PC-9 (cell line): Measurements from ENCODE around the gene KATNAL1. TPM values are rescaled to one million over a fixed set of nuclear protein-coding genes. Genes with fewer than 3 reads are reported as not detected.

Experiments
- BruUV-seq: library from RNA; stranded (reverse); fragments of 400-500 nt; replicated peaks from 2 replicates; lab custom pipeline; 2021; lab: Mats Ljungman, UMichigan
- CTCF ChIA-PET: fragments of 300-600 bp; sonication (Branson Sonifier 250); formaldehyde crosslinking; loops from one replicate; lab custom pipeline; 2022; ENCODE audit warnings: antibody characterized with exemption; lab: Charles Lee
- POLR2A ChIA-PET: fragments of 300-600 bp; sonication (Branson Sonifier 250); formaldehyde crosslinking; loops from one replicate; lab custom pipeline; 2022; ENCODE audit warnings: antibody characterized with exemption; ENCODE audit not compliant: unreplicated experiment; lab: Charles Lee
- DNase-seq, 2 experiments: peaks; one replicate each; pipeline versions ENCODE4 v3.0.0 to v3.0.0-alpha.2; 2015 to 2022; ENCODE audit warnings: mixed read lengths in 1 of 2
- H2AFZ ChIP-seq: fragments of 200-600 bp; sonication (generic); 2 replicates; pipeline ENCODE4 v1.8.1; 2017; ENCODE audit warnings: antibody characterized with exemption
- H3F3A ChIP-seq: fragments of 200-600 bp; sonication (generic); 2 replicates; pipeline ENCODE4 v1.8.1; 2017; ENCODE audit warnings: antibody characterized with exemption, mild to moderate bottlenecking, low read depth; ENCODE audit not compliant: insufficient read depth
- H3K27ac ChIP-seq: fragments of 200-600 bp; sonication (generic); 2 replicates; pipeline ENCODE4 v1.6.1; 2016; ENCODE audit warnings: mixed run types
- H3K27me3 ChIP-seq: fragments of 200-600 bp; sonication (generic); 2 replicates; pipeline ENCODE4 v1.6.1; 2016; ENCODE audit warnings: low read depth, mixed run types; ENCODE audit not compliant: insufficient read depth
- H3K36me3 ChIP-seq: fragments of 200-600 bp; sonication (generic); 2 replicates; pipeline ENCODE4 v1.6.1; 2016; ENCODE audit warnings: low read depth, mixed run types
- H3K4me1 ChIP-seq: fragments of 200-600 bp; sonication (generic); replicated peaks from 2 replicates; pipeline ENCODE4 v1.6.1; 2016; ENCODE audit warnings: mixed run types; ENCODE audit not compliant: insufficient read depth
- H3K4me2 ChIP-seq: fragments of 200-600 bp; sonication (generic); 2 replicates; pipeline ENCODE4 v1.6.1; 2017; ENCODE audit warnings: mixed run types
- H3K4me3 ChIP-seq: fragments of 200-600 bp; sonication (generic); 2 replicates; pipeline ENCODE4 v1.6.1; 2016; ENCODE audit warnings: mixed run types
- H3K79me2 ChIP-seq: fragments of 200-600 bp; sonication (generic); 2 replicates; pipeline ENCODE4 v1.6.1; 2017; ENCODE audit warnings: low read depth, mixed run types
- H3K9me2 ChIP-seq: fragments of 200-600 bp; sonication (generic); 2 replicates; pipeline ENCODE4 v1.8.1; 2017; ENCODE audit warnings: mild to moderate bottlenecking; ENCODE audit not compliant: insufficient read depth
- H3K9me3 ChIP-seq: fragments of 200-600 bp; sonication (generic); 2 replicates; pipeline ENCODE4 v1.8.1; 2016; ENCODE audit warnings: low read depth; ENCODE audit not compliant: insufficient read depth
- H4K20me1 ChIP-seq: fragments of 200-600 bp; sonication (generic); 2 replicates; pipeline ENCODE4 v1.8.1; 2017; ENCODE audit not compliant: insufficient read depth
- CTCF ChIP-seq: fragments of 200-600 bp; sonication (generic); conservative IDR thresholded peaks from 2 replicates; pipeline ENCODE4 v1.6.1; 2017; ENCODE audit warnings: mixed run types, antibody characterized with exemption, mild to moderate bottlenecking, moderate library complexity
- EZH2 ChIP-seq: fragments of 200-600 bp; sonication (generic); IDR thresholded peaks from 2 replicates; pipeline ENCODE4 v1.8.0; 2017; ENCODE audit warnings: antibody characterized with exemption, low read depth
- intact Hi-C: fragments of 100-400 bp; cut with micrococcal nuclease; formaldehyde crosslinking; loops from one replicate; pipeline ENCODE4 v1.10.0; 2022; ENCODE audit not compliant: unreplicated experiment
- total RNA-seq: library from RNA; stranded (reverse); gene quantifications from 2 replicates; pipeline ENCODE4 v1.2.3, GENCODE V29; 2021

KATNAL1 gene
- total RNA-seq, 1 experiment from 2014 or later = 11.8 TPM

- BruUV-seq = no TSS peak
- no peak for DNase-seq
- ChIA-PET POLR2A (no interaction called here), CTCF (no interaction called here)
- Histone ChIP-seq H3K4me3 (no peak overlapping the region), H3K4me2 (no peak overlapping the region), H3K9me2 (no peaks in the 10 kb centered on the region; the same call in 1 of the 2 replicates), H3K36me3 (no peaks in the 10 kb centered on the region), H2AFZ (no peak overlapping the region), H3F3A (no peaks in the 10 kb centered on the region), H3K79me2 (no peaks in the 10 kb centered on the region), H3K4me1 (no peaks in the 10 kb centered on the region), H4K20me1 (no peaks in the 10 kb centered on the region; the same call in 1 of the 2 replicates), H3K27ac (no peak overlapping the region), H3K9me3 (no peaks in the 10 kb centered on the region), H3K27me3 (no peaks in the 10 kb centered on the region)
- intact Hi-C loops = no loop called here
- TF ChIP-seq EZH2 = no peak
- no peak for TF ChIP-seq CTCF
Measured at GRCh38 chr13:30318026-30318425, 10.7 kb upstream of the KATNAL1 start.

- CTCF ChIA-PET = no interaction called here
- no peak overlapping the region for H3K4me3 ChIP-seq
- no peaks in the 10 kb centered on the region for H3K36me3 ChIP-seq
- no peak for TF ChIP-seq CTCF
- no peak for TF ChIP-seq EZH2
- POLR2A ChIA-PET = no interaction called here
- no peaks in the 10 kb centered on the region for H3K27me3 ChIP-seq
- H3K9me2 ChIP-seq = no peaks in the 10 kb centered on the region; the same call in 1 of the 2 replicates
- no peaks in the 10 kb centered on the region for H3K79me2 ChIP-seq
- no TSS peak for BruUV-seq
- no peak for DNase-seq
- H3K4me1 ChIP-seq = no peaks in the 10 kb centered on the region
- H3K4me2 ChIP-seq = no peak overlapping the region
- no peak overlapping the region for H3K27ac ChIP-seq
- intact Hi-C loops = no loop called here
- no peaks in the 10 kb centered on the region; the same call in 1 of the 2 replicates for H4K20me1 ChIP-seq
- H3F3A ChIP-seq = no peaks in the 10 kb centered on the region
- H3K9me3 ChIP-seq = no peaks in the 10 kb centered on the region
- no peak overlapping the region for H2AFZ ChIP-seq
Measured at GRCh38 chr13:30314562-30314961, 7.2 kb upstream of the KATNAL1 start.

- no peak overlapping the region for H3K27ac ChIP-seq
- no peaks in the 10 kb centered on the region for H3K9me3 ChIP-seq
- H2AFZ ChIP-seq = no peak overlapping the region
- no TSS peak for BruUV-seq
- no peak for TF ChIP-seq CTCF
- no peak for TF ChIP-seq EZH2
- CTCF ChIA-PET = no interaction called here
- no peaks in the 10 kb centered on the region; the same call in 1 of the 2 replicates for H4K20me1 ChIP-seq
- H3K36me3 ChIP-seq = no peaks in the 10 kb centered on the region
- H3K27me3 ChIP-seq = no peaks in the 10 kb centered on the region
- no peaks in the 10 kb centered on the region for H3F3A ChIP-seq
- no peaks in the 10 kb centered on the region for H3K79me2 ChIP-seq
- no peaks in the 10 kb centered on the region for H3K4me1 ChIP-seq
- intact Hi-C loops = no loop called here
- no peak for DNase-seq
- no peaks in the 10 kb centered on the region; the same call in 1 of the 2 replicates for H3K9me2 ChIP-seq
- POLR2A ChIA-PET = no interaction called here
- no peak overlapping the region for H3K4me3 ChIP-seq
- H3K4me2 ChIP-seq = no peak overlapping the region
Measured at GRCh38 chr13:30314069-30314468, 6.7 kb upstream of the KATNAL1 start.
